ENCODE measurements around the gene SPOCD1. TPM values are rescaled to one million over a fixed set of nuclear protein-coding genes. Genes with fewer than 3 reads are reported as not detected.

Gene SPOCD1
- not detected for total RNA-seq
- long read RNA-seq, partial matches to known transcripts = 0 of 1 reads
- long read RNA-seq, other reads (novel, unspliced or antisense) = 1 of 1 reads

DNA sequence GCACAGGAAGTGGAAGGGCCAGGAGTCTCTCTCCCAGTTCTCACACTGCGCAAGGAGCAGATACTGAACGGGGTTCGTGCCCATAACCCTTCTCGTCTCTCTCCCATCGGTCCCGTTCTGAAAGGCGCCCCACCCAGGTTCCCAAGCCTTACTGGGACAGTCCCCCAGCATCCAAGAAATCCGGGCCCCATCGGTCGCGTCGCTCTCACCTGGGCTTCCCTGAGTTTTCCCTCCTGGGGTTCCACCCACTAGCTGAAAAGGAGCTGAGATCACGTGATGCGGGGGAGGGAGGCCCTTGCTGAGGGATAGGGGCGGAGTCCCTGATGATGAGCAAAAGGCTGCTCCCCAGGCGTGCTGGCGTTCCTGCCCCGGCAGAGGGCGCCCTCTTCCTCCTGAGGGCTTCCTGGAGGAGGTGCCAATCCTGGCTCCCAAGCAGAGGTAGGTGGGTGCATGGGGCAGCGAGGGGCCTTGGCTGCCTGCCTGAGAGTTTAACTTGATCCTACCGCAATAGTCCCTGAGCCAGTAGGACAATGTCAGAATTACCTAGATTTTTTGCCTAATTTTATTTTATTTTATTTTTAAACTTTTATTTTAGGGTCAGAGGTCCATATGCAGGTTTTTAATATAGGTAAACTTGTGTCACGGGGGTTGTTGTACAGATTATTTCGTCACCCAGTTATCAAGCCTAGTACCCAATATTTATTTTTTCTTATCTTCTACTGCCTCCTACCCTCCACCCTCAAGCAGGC lies at the start of gene SPOCD1:
Gene SPOCD1, minus strand, starts transcription at position 271 of the 749 bp plus-strand sequence. CDS start 689 bp downstream, outside the sequence.
- DNase-seq = peak; percentile 78
- peak; percentile 84 for ATAC-seq
- intact Hi-C loops (cut with micrococcal nuclease) = no loop called here

DNA sequence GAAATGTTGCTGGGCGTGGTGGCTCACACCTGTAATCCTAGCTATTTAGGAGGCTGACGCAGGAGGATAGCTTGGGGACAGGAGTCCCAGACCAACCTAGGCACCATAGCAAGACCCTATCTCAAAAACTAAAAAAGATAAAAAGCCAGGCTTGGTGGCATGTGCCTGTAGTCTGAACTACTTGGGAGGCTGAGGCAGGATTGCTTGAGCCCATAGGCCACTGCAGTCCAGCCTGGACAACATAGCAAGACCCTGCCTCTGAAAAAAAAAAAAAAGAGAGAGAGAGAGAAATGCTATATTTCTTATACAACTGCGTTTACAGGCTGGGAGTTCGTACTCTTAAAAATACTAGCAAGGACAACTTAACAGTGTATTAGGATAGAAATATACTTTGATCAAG lies 46.2 kb upstream of the SPOCD1 start:
- ATAC-seq (no peak), DNase-seq (no peak)
- intact Hi-C loops (cut with micrococcal nuclease) = no loop called here

- intact Hi-C loops (cut with micrococcal nuclease) = no loop called here
- DNase-seq (no peak), ATAC-seq (no peak)
Measured at GRCh38 chr1:31861346-31861745, 45.5 kb upstream of the SPOCD1 start.

GRCh38 chr1:31860581-31860980 lies 44.8 kb upstream of the SPOCD1 start:
- intact Hi-C loops (cut with micrococcal nuclease) = no loop called here
- ATAC-seq = no peak
- DNase-seq = no peak

- intact Hi-C loops (cut with micrococcal nuclease) = no loop called here
- no peak for DNase-seq
- no peak for ATAC-seq
Measured at GRCh38 chr1:31859719-31860118, 43.9 kb upstream of the SPOCD1 start.

- ATAC-seq = no peak
- intact Hi-C loops (cut with micrococcal nuclease) = no loop called here
- DNase-seq = no peak
Measured at GRCh38 chr1:31859044-31859443, 43.2 kb upstream of the SPOCD1 start.

GRCh38 chr1:31857863-31858262 lies 42.0 kb upstream of the SPOCD1 start:
- ATAC-seq (no peak), DNase-seq (no peak)
- intact Hi-C loops (cut with micrococcal nuclease) = no loop called here

DNA sequence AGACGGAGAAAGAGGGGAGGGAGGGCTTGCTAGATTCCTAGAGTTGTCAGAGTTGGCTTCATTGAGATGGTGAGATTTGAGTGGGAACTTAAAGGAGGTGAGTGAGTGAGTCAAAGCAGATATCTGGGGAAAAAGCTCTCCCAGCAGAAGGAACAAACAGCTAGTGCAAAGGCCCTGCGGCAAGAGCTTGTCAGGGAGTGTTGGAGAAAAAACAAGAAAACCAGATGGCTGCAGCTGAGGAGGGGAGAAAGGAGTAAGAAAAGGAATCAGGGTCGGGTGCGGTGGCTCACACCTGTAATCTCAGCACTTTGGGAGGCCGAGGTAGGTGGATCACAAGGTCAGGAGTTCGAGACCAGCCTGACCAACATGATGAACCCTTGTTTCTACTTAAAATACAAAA lies 40.3 kb upstream of the SPOCD1 start:
- DNase-seq (no peak), ATAC-seq (no peak)
- intact Hi-C loops (cut with micrococcal nuclease) = no loop called here

DNA sequence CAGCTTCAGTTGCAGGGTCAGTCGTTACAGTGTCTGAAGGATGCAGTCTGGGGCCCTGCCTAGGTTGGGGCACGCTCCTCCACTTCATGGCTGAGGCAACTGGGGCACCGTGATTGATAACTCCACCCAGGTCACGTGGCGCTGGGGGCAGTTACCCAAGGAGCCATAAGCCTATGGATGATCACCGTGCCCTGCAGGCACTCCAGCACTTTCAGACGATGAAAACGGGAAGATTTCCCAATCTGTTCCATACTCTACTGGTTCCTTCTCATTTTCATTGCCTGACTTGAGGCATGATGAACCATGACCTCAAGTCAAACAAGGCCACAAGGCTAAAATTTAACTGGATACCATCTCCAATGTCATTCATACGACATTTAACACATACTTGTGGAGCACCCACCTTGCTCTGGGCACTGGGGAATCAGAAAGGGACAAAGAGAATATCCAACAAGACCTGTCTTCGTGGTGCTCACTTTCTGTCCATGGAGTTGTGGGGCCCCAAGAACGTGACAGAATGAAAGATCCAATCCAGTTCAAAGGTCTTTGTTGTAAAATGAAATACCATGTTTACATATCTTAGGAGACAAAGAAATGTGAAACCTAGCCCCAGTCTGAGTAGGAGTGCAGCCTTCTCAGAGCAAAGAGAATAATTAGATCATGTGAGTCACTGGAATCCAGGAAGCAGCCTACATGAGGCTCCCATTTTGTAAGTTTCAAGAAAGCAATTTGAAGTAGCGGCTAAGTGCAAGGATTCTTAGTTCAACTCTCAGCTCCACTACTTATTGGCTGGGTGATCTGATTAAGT lies 39.4 kb upstream of the SPOCD1 start:
- ATAC-seq (no peak), DNase-seq (no peak)

DNA sequence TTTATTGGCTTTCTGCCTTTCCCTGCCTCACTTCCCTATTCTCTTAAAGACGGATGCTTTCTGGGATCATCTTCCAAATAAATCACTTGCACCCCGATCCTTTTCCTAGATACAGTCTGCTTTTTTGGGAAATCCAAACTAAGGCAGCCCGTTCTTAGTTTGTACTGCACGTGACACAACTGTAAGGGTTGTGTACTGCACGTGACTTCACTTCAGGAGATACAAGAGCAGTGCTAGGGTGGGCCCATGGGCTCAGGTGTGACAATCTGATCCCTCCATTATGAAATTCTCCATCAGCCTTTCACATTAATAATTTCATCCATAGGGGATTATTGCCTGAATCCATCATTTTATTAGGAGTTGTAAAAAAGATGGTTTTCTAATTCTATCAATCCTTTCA lies 33.8 kb upstream of the SPOCD1 start:
- ATAC-seq = no peak
- DNase-seq = no peak
- intact Hi-C loops (cut with micrococcal nuclease) = no loop called here

More for the DNA sequence above, 39.4 kb upstream of the SPOCD1 start:
- intact Hi-C loops (cut with micrococcal nuclease) = no loop called here

DNA sequence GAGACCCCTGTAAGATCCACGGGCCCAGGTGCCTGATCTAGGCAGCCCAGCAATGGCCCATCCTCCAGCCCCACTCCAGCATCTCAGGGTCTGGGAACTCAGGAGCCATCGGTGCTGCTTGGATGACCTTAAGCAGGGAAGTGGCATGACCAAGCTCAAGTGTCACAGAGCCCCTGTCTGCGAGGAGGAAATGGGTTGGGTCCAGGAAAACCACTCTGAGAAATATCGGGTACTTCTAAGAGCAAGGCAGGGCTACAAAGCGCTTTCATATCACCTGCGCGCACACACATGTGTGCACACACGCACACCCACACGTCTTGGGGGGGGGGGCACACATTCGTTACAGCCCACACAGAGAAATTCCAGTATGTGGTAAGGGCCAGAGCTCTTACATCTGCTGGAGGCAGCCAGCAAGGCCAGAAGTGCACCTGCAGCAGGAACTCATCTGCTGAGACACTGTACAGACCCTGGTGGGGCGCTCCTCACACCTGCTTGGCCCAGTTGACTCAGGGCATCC lies 32.6 kb upstream of the SPOCD1 start:
- ATAC-seq (no peak), DNase-seq (no peak)
- intact Hi-C loops (cut with micrococcal nuclease) = no loop called here

DNA sequence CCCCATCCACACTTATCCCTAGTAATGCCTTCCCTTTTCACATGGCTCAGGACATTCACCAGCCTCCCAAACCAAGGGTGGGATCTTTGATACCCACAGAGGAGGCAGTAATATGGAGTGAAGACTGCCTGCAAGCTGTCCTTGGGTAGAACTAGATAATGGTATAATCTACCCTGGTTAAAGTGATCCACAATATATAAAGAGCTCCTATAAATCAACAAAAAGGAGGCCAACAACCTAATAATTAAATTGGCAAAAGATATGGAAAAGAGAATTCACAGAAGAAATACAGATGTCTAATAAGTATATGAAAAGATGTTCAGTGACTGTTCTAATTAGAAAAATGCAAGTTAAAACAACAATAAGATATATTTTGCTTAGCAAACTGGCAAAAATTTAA lies 30.7 kb upstream of the SPOCD1 start:
- intact Hi-C loops (cut with micrococcal nuclease) = no loop called here
- DNase-seq = no peak

GRCh38 chr1:31843506-31843905 lies 27.7 kb upstream of the SPOCD1 start:
- no peak for DNase-seq
- ATAC-seq = no peak
- intact Hi-C loops (cut with micrococcal nuclease) = no loop called here

More for the DNA sequence above, 30.7 kb upstream of the SPOCD1 start:
- ATAC-seq = no peak

DNA sequence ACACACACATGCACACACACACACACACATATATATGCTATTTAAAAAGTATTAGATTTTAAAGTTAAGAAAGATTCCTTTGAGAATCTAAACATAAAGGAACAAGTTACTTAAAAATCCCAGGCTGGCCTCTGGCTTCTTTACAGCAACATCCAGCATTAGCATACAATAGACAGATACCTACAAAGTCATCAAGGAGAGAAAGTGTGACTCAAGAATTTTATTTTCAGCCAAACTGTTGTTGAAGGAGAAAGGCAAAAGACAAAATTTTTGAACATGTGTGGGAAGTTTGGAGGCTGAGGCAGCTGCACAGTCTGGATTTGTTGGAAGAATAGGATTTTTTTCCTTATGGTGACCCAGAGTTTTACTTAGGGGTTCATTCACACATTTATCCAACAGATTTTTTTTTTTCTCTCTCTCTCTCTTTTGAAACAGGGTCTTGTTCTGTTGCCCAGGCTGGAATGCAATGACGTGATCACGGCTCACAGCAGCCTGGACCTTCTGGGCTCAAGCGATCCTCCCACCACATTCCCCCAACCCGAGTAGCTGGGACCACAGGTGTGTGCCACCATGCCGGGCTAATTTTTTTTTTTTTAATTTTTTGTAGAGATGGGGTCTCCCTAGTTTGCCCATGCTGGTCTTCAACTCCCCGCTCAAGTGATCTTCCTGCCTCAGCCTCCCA lies 24.0 kb upstream of the SPOCD1 start:
- ATAC-seq = no peak
- DNase-seq = no peak
- intact Hi-C loops (cut with micrococcal nuclease) = no loop called here

DNA sequence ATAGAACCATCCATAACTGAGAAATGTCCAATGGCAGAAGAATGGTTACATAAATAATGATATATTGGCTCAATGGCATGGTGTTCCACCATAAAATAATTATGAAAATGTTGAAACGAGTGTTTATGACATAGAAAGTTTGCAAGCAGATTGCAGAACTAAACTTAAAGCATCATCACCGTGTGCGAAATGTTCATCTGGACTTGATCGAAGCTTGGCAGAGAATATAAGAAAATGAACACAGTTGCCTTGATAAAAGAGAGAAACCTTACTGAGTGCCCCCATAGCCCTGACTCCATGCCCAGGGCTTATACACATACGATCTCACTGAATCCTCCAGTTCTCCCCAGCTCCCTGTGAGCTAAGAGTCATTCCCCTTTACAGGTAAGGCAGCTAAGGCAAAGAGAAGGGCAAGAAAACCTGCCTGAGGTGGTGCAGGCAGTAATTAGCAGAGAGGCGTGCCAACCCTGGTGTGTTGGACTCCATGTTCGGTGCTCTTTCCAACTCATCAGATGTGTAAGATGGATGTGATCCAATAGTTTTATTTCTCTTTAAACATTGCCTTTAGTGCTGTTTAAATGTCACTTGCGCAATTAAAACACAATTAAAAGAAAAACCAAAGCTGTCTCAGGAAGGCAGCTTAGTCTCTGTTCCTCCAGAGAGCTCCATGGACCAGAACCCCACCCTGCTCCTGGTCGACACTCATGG lies 21.8 kb upstream of the SPOCD1 start:
- ATAC-seq = no peak
- DNase-seq = no peak
- intact Hi-C loops (cut with micrococcal nuclease) = no loop called here

DNA sequence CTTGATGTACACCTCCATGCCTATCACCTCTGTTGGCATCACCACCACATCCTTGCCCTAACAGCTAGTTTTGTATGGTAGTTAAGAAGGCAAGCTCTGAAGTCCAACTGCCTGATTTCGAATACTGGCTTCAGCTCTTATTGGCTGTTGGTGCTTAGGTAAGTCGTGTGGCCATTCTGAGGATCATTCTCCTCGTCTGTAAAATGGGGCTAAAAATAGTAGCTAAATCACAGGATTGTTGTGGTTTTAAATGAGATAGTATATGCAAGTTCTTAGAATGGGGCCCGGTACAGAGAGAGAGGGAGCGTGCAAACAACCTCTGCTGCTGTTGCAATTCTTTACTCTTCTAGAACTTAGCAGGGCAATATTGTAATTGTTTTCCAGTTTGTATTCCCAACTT lies 20.8 kb upstream of the SPOCD1 start:
- ATAC-seq (no peak), DNase-seq (no peak)
- intact Hi-C loops (cut with micrococcal nuclease) = no loop called here

DNA sequence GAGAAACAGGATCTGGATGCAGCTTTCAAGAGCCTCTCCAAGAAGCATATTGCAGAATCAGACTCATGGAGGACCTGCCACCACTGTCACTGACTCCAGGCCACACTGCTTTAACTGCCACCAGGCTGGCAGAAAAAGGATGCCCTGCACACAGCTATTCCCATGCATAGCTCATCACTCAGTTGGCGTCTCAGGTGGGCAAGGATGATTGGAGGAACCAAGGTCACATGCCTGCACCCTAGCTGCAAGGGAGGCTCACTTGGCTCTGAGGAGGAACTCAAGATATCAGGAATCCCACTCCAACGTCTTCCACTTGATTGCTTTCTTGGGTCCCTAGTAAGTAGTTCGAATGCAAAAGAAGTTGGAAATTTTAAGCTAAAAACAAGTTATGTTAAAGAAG lies 19.6 kb upstream of the SPOCD1 start:
- ATAC-seq = no peak
- intact Hi-C loops (cut with micrococcal nuclease) = no loop called here
- DNase-seq = no peak

GRCh38 chr1:31834501-31834900 lies 18.7 kb upstream of the SPOCD1 start:
- ATAC-seq = no peak
- no peak for DNase-seq
- intact Hi-C loops (cut with micrococcal nuclease) = no loop called here

Measured in left ventricle myocardium superior (tissue), 1 donor.